Testis (tissue), 3 donors: ENCODE results near the gene RBP4. TPM values are rescaled to one million over a fixed set of nuclear protein-coding genes. Genes with fewer than 3 reads are reported as not detected.

Experiments
- DNase-seq: peaks from one replicate; pipeline ENCODE4 v3.0.0-alpha.2; 2019
- H3K27ac ChIP-seq, 2 donors: fragments of 200-600 bp; sonication (generic); one replicate each; pipeline ENCODE4 v1.5.1; 2019
- H3K27me3 ChIP-seq: fragments of 200-600 bp; sonication (generic); one replicate; pipeline ENCODE4 v1.5.1; 2019
- H3K36me3 ChIP-seq: fragments of 200-600 bp; sonication (generic); one replicate; pipeline ENCODE4 v1.5.1; 2017; ENCODE audit warnings: low read depth; ENCODE audit errors: missing control alignments
- H3K4me1 ChIP-seq: fragments of 200-600 bp; sonication (generic); one replicate; pipeline ENCODE4 v1.5.1; 2019
- H3K4me3 ChIP-seq, 2 donors: fragments of 200-600 bp; sonication (generic); one replicate each; pipeline ENCODE4 v1.5.1; 2017 to 2019
- H3K9me3 ChIP-seq: fragments of 200-600 bp; sonication (generic); one replicate; pipeline ENCODE4 v1.5.1; 2017
- POLR2A ChIP-seq: fragments of 450-650 bp; IDR thresholded peaks from one replicate; pipeline ENCODE4 v1.6.1; 2017; ENCODE audit warnings: antibody characterized with exemption, mild to moderate bottlenecking, moderate library complexity
- WGBS, 2 donors: methylation state at CpG; one replicate each; pipeline ENCODE4 v1.1.5; 2018; 5-methylcytosine and 5-hydroxymethylcytosine counted together
- intact Hi-C: fragments of 100-400 bp; cut with DNase I; formaldehyde crosslinking; loops from one replicate; pipeline ENCODE4 v1.15.1; 2023; ENCODE audit warnings: low total_unique reads
- polyA plus RNA-seq: library from polyadenylated mRNA; stranded (reverse); fragments of 350-450 nt; fragmentation: Illumina TruSeq; extraction: RNeasy Lipid Tissue Mini Kit (QIAGEN cat#74804); gene quantifications from one replicate; pipeline ENCODE4 v1.2.3, GENCODE V29; 2014; ENCODE audit warnings: low read depth, low replicate concordance; ENCODE audit not compliant: insufficient read depth
- total RNA-seq, 2 donors: library from RNA; depleted of rRNA; stranded (reverse); fragments of >200 nt; gene quantifications; one replicate each; pipeline ENCODE4 v1.2.3, GENCODE V29; 2016
- TF ChIP-seq, protein P1 (sequence below), 3 experiments: fragments of 450-650 bp in 2 of 3; fragments of 200-600 bp in 1 of 3; sonication (generic) in 1 of 3; IDR thresholded peaks; one replicate each; pipeline ENCODE4 v1.5.1; 2016 to 2019; ENCODE audit warnings: antibody characterized with exemption in 3 of 3, mild to moderate bottlenecking in 2 of 3, moderate library complexity in 1 of 3

The RBP4 gene
- total and polyA plus RNA-seq, 3 donors from 2014 or later = 6.8 to 7.8 (median 7.1) TPM

DNA sequence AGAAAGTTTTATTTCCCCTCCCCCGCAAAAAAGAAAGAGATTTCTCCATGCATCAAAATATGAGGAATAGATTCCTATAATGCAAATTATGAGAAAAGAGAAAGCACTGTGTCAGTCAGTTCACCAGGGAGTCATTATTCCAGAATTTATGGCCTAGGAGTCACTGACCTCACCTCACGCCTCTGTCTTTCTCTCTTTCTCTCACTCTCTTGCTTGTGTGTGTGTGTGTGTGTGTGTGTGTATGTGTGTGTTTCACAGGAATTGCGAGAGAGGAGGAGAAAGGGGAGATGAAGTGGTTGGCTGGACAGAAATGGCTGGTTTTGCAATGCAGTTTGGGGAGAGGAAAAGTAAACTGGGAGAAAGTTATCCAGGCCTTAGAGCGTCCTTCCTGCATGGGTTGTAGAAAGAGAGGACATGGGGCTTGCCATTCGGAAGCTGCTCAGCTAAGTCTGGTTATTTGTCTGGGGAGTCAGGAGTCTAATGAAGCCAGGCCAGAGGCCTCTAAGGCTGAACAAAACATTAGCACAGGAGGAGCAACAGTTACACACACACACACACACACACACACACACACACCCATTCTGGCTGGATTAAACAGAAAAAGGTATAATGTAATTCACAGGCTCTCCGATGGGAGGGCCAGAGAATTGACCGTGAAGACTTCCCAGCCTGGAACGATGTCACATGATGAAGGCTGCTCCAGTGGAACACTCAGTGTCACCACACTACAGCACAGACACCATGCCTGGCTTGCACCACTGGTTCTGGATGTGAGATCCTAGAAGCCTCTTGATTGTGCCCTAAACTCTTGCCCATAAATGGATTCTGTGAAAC, 47.3 kb downstream of the RBP4 start:
- DNase-seq = no peak
- Histone ChIP-seq H3K4me1 (no peaks in the 10 kb centered on the region), H3K9me3 (no peaks in the 10 kb centered on the region), H3K36me3 (no peaks in the 10 kb centered on the region), H3K4me3 (no peak overlapping the region), H3K27ac (no peak overlapping the region), H3K27me3 (no peaks in the 10 kb centered on the region)
- intact Hi-C loops = no loop called here
- TF ChIP-seq, protein P1, sequence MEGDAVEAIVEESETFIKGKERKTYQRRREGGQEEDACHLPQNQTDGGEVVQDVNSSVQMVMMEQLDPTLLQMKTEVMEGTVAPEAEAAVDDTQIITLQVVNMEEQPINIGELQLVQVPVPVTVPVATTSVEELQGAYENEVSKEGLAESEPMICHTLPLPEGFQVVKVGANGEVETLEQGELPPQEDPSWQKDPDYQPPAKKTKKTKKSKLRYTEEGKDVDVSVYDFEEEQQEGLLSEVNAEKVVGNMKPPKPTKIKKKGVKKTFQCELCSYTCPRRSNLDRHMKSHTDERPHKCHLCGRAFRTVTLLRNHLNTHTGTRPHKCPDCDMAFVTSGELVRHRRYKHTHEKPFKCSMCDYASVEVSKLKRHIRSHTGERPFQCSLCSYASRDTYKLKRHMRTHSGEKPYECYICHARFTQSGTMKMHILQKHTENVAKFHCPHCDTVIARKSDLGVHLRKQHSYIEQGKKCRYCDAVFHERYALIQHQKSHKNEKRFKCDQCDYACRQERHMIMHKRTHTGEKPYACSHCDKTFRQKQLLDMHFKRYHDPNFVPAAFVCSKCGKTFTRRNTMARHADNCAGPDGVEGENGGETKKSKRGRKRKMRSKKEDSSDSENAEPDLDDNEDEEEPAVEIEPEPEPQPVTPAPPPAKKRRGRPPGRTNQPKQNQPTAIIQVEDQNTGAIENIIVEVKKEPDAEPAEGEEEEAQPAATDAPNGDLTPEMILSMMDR (IDR thresholded peaks at IDR 0.05) = no peak
- TF ChIP-seq POLR2A = no peak
- 83 to 86% methylated on average over 8 of the region's 8 CpGs for WGBS, 2 donors

DNA sequence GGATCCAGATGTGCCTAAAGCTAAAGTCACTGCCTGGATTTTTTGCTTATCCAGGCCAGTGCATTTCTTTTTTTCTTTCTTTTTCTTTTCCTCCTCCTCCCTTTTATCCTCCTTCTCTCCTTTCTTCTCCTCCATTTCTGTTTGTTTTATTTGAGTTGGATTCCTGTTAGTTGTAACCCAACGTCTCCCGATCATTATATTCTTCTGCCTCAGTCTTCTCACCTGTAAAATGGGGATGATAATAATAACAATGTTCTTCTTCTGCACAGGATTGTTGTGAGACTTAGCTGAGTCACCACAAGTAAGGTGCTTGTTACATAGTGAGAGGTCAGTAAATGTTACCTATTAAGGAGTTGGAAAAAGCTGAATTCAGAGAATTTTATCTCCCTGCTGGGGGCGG, 48.3 kb downstream of the RBP4 start:
- Histone ChIP-seq H3K4me1 (no peaks in the 10 kb centered on the region), H3K36me3 (no peaks in the 10 kb centered on the region), H3K9me3 (no peaks in the 10 kb centered on the region), H3K4me3 (no peak overlapping the region), H3K27me3 (no peaks in the 10 kb centered on the region), H3K27ac (no peak overlapping the region)
- 95% methylated on average over 3 of the region's 3 CpGs for WGBS, 2 donors
- DNase-seq = no peak
- intact Hi-C loops = no loop called here
- TF ChIP-seq POLR2A = no peak
- TF ChIP-seq, protein P1 (IDR thresholded peaks at IDR 0.05) = no peak

DNA sequence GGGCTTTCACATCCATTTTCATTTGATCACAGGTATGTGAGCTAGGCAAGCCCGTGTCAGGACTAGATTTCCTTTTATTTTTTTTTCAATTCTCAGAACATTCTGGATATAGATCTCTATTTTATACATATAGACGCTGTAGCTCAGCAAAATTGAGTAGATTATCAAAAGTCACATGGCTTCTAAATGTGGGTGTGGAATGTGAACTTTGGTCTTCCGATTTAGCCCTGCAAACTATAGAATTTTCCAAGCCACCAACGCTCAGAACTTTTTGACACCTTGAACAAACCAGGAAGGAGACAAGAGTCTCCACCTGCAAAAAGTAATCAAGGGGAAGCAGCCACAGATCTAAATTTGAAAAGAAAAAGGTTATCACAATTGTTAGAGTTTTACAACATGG, 50.4 kb downstream of the RBP4 start:
- H3K9me3 ChIP-seq = no peaks in the 10 kb centered on the region
- no peaks in the 10 kb centered on the region for H3K4me1 ChIP-seq
- H3K27ac ChIP-seq = no peak overlapping the region
- WGBS, 2 donors = 88 to 96% methylated on average over 4 of the region's 4 CpGs
- intact Hi-C loops = no loop called here
- no peaks in the 10 kb centered on the region for H3K27me3 ChIP-seq
- TF ChIP-seq, protein P1 (IDR thresholded peaks at IDR 0.05) = no peak
- TF ChIP-seq POLR2A = no peak
- no peak overlapping the region for H3K4me3 ChIP-seq
- DNase-seq = no peak
- no peaks in the 10 kb centered on the region for H3K36me3 ChIP-seq

DNA sequence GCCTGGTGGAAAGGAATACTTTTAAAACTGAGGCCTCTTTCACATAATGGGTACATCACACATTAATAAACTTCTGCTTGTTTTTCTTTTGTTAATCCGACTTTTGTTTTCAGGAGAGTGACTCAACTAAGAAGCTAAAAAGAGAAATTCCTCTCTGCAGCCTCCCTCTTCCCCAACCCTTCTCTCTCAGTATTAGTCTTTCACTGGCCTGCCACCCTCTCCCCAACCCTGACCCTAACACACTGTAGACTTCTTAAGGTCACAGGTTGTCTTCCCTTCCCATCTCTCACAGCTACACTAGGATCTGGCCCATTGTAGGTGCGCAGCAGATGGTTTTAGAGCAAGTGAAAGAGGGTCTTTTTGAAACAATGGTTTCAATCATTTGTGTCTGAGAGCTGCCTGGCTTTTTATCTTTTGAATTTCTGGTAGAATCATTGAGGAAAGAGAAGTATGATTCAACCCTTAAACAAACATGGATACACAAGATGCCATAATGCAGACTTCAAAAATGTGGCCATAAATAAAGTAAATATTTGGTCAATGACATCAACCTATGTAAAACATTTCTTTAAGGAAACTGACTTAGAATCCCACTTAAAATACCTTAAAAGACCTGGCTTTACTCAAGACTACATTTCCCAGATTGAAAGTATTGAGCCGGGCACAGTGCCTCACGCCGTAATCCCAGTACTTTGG, 52.5 kb downstream of the RBP4 start:
- TF ChIP-seq, protein P1 (IDR thresholded peaks at IDR 0.05) = no peak
- no peak for TF ChIP-seq POLR2A
- intact Hi-C loops = no loop called here
- Histone ChIP-seq H3K9me3 (no peaks in the 10 kb centered on the region), H3K27me3 (no peaks in the 10 kb centered on the region), H3K27ac (no peak overlapping the region), H3K4me3 (no peak overlapping the region), H3K36me3 (no peaks in the 10 kb centered on the region), H3K4me1 (no peaks in the 10 kb centered on the region)
- WGBS, 2 donors = 95% methylated on average over 5 of the region's 5 CpGs
- DNase-seq = no peak
